ENCODE measurements around the gene FGD4.

Gene FGD4

GRCh38 chr12:32671930-32672780 lies 272.8 kb downstream of the FGD4 start:
- TF ChIP-seq CTCF (IDR thresholded peaks at IDR 0.05; ENCODE audit: low read depth, low read length), result peak; percentile 57
- Histone ChIP-seq H3K27me3 (ENCODE audit: insufficient read depth, low read depth, severe bottlenecking) (no peaks in the 10 kb centered on the region), H3K9me3 (ENCODE audit: severe bottlenecking) (peaks cover 2% of the 10 kb centered on the region), H3K36me3 (no peaks in the 10 kb centered on the region), H3K4me3 (ENCODE audit: low read depth, low read length) (no peak overlapping the region), H3K27ac (no peak overlapping the region)
- DNase-seq, result peak; percentile 55

- peak within 1 kb of the TSS; percentile 58 for H3K4me3 ChIP-seq (ENCODE audit: low read depth, low read length)
- peak; percentile 96 for DNase-seq
- H3K36me3 ChIP-seq, result peaks cover 22% of the 10 kb centered on the region
- H3K9me3 ChIP-seq (ENCODE audit: severe bottlenecking), result no peaks in the 10 kb centered on the region
- H3K27ac ChIP-seq, result peak within 1 kb of the TSS; percentile 85
- H3K27me3 ChIP-seq (ENCODE audit: insufficient read depth, low read depth, severe bottlenecking), result no peaks in the 10 kb centered on the region
- no peak for TF ChIP-seq CTCF (IDR thresholded peaks at IDR 0.05; ENCODE audit: low read depth, low read length)
Observed at GRCh38 chr12:32679091-32679919, 279.9 kb downstream of the FGD4 start, which contains the start of gene DNM1L. Gene DNM1L, plus strand, starts transcription at chr12:32679301. Its CDS starts 63 bp downstream, at chr12:32679364.

- no peak for DNase-seq
- no peaks in the 10 kb centered on the region for H3K9me3 ChIP-seq (ENCODE audit: severe bottlenecking)
- H3K27me3 ChIP-seq (ENCODE audit: insufficient read depth, low read depth, severe bottlenecking), result no peaks in the 10 kb centered on the region
- peak overlapping the region; percentile 58 for H3K4me3 ChIP-seq (ENCODE audit: low read depth, low read length)
- peak overlapping the region; percentile 85 for H3K27ac ChIP-seq
- peaks cover 26% of the 10 kb centered on the region for H3K36me3 ChIP-seq
- no peak for TF ChIP-seq CTCF (IDR thresholded peaks at IDR 0.05; ENCODE audit: low read depth, low read length)
Observed at GRCh38 chr12:32679920-32680237, 280.5 kb downstream of the FGD4 start.

- Histone ChIP-seq H3K9me3 (ENCODE audit: severe bottlenecking) (no peaks in the 10 kb centered on the region), H3K36me3 (peaks cover 30% of the 10 kb centered on the region), H3K4me3 (ENCODE audit: low read depth, low read length) (peak overlapping the region; percentile 58; the same call in 1 of the 2 replicates), H3K27ac (no peak overlapping the region), H3K27me3 (ENCODE audit: insufficient read depth, low read depth, severe bottlenecking) (no peaks in the 10 kb centered on the region)
- no peak for TF ChIP-seq CTCF (IDR thresholded peaks at IDR 0.05; ENCODE audit: low read depth, low read length)
- no peak for DNase-seq
Observed at GRCh38 chr12:32680787-32681186, 281.4 kb downstream of the FGD4 start.

GRCh38 chr12:32681272-32681671 lies 281.9 kb downstream of the FGD4 start:
- no peak for DNase-seq
- H3K9me3 ChIP-seq (ENCODE audit: severe bottlenecking), result no peaks in the 10 kb centered on the region
- no peaks in the 10 kb centered on the region for H3K27me3 ChIP-seq (ENCODE audit: insufficient read depth, low read depth, severe bottlenecking)
- H3K36me3 ChIP-seq, result peaks cover 30% of the 10 kb centered on the region
- H3K27ac ChIP-seq, result no peak overlapping the region
- no peak for TF ChIP-seq CTCF (IDR thresholded peaks at IDR 0.05; ENCODE audit: low read depth, low read length)
- no peak overlapping the region for H3K4me3 ChIP-seq (ENCODE audit: low read depth, low read length)
